GM20431 (cell line): ENCODE data around the gene KRT34.

ENCODE experiments used
- in situ Hi-C: fragments of 300-500 bp; cut with MseI, MboI; formaldehyde crosslinking; loops from one replicate; pipeline ENCODE4 v1.15.0; 2020; ENCODE audit warnings: low sequenced_read_pairs; ENCODE audit not compliant: unreplicated experiment

KRT34 gene

GRCh38 chr17:41334385-41335305 lies 47.5 kb downstream of the KRT34 start:
- in situ Hi-C loops, result no loop called here

GRCh38 chr17:41333836-41334235 lies 48.3 kb downstream of the KRT34 start:
- in situ Hi-C loops, result no loop called here

GRCh38 chr17:41333098-41333497 lies 49.0 kb downstream of the KRT34 start:
- in situ Hi-C loops, result no loop called here

- in situ Hi-C loops, result no loop called here
Observed at GRCh38 chr17:41332239-41332638, 49.9 kb downstream of the KRT34 start.

- in situ Hi-C loops, result no loop called here
Observed at GRCh38 chr17:41331606-41332005, 50.5 kb downstream of the KRT34 start.

GRCh38 chr17:41329279-41329948 lies 52.7 kb downstream of the KRT34 start:
- in situ Hi-C loops, result no loop called here

GRCh38 chr17:41328207-41328606 lies 53.9 kb downstream of the KRT34 start:
- in situ Hi-C loops, result no loop called here
